Motor neuron (in vitro differentiated cells): ENCODE data around the gene PODN. TPM values are rescaled to one million over a fixed set of nuclear protein-coding genes. Genes with fewer than 3 reads are reported as not detected.

Experiments used
- ATAC-seq, 8 experiments: fragments of 200-7000 bp; cut with Tn5 transposase; replicated peaks in 6 of 8; 2 replicates each; pipeline ENCODE4 v1.8.0; 2021; ENCODE audit warnings: mild to moderate bottlenecking in 8 of 8, moderate library complexity in 8 of 8
- H3K27ac ChIP-seq, 2 donors: fragments of 250-450 bp; sonication (Bioruptor Pico); 2 replicates each; pipeline ENCODE4 v1.9.0; 2021; ENCODE audit warnings: antibody characterized with exemption in 2 of 2, mild to moderate bottlenecking in 2 of 2, moderate library complexity in 1 of 2
- H3K4me1 ChIP-seq, 2 donors: fragments of 250-450 bp; sonication (Bioruptor Pico); replicated peaks in 1 of 2; 2 replicates each; pipeline ENCODE4 v1.6.1; 2021; ENCODE audit warnings: antibody characterized with exemption in 2 of 2, mild to moderate bottlenecking in 2 of 2, moderate library complexity in 1 of 2
- H3K4me3 ChIP-seq, 5 donors: fragments of 250-450 bp; sonication (Bioruptor Pico); 2 replicates each; pipeline ENCODE4 v1.9.0; 2021; ENCODE audit warnings: antibody characterized with exemption in 5 of 5, mild to moderate bottlenecking in 5 of 5, moderate library complexity in 4 of 5
- WGBS, 10 experiments: fragments of 450-650 bp; shearing (Covaris generic); methylation state at CpG; one replicate each; pipeline ENCODE4 v1.0.0; 2022; 5-methylcytosine and 5-hydroxymethylcytosine counted together
- in situ Hi-C, 9 experiments: fragments of 400-800 bp; cut with MboI; loops; one replicate each; pipeline ENCODE4 v1.15.0; 2021; ENCODE audit warnings: low sequenced_read_pairs in 9 of 9, low pct_unique_long_range_greater_than_20kb in 2 of 9; ENCODE audit not compliant: unreplicated experiment in 9 of 9
- total RNA-seq, 8 experiments: library from RNA; unstranded; fragments of 300-600 nt; gene quantifications; 2 replicates each; pipeline versions ENCODE4 v1.2.3 to v1.2.4, GENCODE V29; 2022

Gene PODN
- total RNA-seq, 8 experiments from 2014 or later = 0.05 to 37.9 (median 1.2) TPM

DNA sequence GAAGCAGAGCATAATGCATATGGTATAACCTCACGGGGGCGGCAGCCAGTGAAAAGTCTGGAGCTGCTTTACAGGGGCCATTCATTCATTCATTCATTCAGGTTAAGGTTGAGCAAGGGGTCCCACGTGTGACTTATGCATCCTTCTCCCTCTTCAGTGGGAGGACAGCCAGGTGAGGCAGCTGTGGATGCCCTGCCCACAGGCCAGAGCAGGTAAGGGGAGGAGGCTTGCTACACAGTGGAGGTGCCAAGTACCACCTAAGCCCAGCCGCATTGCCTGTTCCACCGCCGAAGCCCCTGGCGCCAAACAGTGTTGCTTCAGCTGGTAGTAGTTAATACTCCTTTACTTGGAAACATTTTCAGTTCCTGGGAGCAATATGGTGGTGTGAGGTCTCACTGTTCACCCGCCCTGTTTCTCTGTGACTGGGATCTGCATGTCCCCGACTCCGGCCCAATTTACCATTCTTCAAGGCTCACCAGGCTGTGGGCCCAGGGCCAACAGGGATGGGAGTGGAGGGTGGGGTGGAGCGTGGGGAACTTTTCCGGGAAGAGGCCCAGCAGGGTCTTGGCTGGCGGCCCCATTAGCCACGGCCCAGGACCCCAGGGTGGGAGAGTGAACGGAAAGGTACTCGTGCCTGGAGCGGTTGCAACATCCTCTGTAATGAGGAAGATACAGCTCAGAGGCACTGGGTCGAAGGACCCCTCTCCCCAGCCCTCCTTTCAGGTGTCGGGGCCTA lies 722 bp upstream of the PODN start:
- ATAC-seq = peak in 5 of 8 experiments; percentile 22 to 54 (median 46)
- WGBS, 10 experiments = 19 to 87% (median 60%) methylated on average over 4 to 11 of the region's 19 CpGs; no CpG with 5 or more reads in 5 of the 10 experiments
- H3K27ac ChIP-seq = no peak overlapping the region
- in situ Hi-C loops = loop anchor here in 1 of 9 experiments (25.0 kb wide), 1 partner anchor 126 kb away; the partner anchor contains the start of gene CPT2
- H3K4me3 ChIP-seq = peak overlapping the region; percentile 25 to 37 (median 34)
- peaks cover 0 to 9% of the 10 kb centered on the region in 2 donors for H3K4me1 ChIP-seq

DNA sequence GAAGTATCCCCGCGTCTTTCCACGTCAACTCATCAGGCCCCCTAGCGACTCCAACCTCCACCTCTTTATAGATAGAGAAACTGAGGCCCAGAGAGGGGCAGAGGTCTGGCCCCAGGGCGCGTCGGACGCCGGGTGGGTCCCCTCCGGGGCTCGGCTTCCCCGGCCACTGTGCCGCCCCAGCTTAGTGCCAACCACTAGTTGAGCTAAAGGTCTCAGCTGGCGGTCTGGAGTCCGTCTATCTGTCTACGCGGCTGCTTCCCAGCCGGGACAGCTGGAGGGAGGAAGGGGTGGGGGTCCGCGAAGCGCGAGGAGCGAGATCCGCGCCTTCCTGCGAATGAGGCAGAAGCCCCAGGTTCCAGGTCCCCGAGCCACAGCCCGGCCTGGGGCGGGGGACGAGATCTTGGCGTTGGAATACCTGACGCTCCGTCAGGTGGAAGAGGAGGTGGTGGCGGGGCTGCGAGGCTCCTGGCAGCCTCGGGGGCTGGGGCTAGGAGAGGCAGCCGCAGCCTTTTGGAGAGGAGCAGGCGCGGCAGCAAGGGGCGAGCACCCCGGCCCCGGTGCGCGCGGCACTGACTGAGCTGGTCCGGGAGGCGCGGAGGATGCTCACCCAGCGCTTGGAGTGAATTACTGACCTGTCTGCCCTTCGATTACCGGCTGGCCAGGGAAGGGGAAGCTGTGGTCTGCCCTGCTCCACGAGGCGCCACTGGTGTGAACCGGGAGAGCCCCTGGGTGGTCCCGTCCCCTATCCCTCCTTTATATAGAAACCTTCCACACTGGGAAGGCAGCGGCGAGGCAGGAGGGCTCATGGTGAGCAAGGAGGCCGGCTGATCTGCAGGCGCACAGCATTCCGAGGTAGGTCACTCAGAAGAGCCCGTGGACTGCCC lies 937 bp downstream of the PODN start:
- WGBS, 10 experiments = 7 to 71% (median 40%) methylated on average over 3 to 32 of the region's 61 CpGs; no CpG with 5 or more reads in 4 of the 10 experiments
- peak in 7 of 8 experiments; percentile 3 to 16 (median 8) for ATAC-seq
- Histone ChIP-seq H3K27ac (no peak overlapping the region), H3K4me1 (peaks cover 0 to 9% of the 10 kb centered on the region in 2 donors), H3K4me3 (peak overlapping the region in 4 of 5 donors; percentile 28 to 37 (median 36))
- in situ Hi-C loops = loop anchor here in 1 of 9 experiments (25.0 kb wide), 1 partner anchor 124 kb away; the partner anchor contains the start of gene CPT2

DNA sequence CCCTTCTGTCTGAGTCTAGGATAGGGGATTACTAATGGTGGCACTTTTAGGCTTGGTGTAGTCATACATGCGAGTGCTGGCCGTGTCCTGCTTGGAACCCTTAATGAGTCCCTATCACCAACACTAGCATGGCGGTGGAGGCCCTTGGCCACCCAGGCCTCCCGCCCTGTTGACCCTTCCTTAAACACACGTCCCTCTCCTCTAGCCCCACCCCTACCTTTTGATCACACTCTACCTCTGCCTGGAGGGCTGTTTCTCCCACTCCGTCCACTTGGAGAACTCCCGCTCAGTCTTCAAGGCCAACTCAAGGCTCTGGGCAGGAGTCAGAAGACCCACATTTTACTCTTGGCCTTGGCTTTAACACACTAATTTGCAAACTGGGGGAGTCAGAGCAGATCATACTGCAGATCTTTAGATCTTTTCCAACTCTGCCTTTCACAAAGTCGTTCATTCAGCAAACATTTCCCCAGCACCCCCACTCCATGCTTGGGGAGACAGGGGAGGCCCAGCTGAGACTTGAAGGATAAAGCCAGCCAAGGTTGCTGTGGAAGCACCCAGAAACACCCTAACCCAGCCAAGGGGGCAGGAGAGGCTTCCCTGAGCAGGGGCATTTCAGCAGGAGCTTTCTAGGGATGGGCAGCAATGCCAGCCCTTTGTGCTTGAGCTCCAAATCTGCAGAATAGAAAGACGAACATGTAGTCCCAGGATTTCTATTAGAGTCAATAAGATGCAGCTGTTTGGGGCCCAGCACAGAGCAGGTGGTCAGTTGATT lies 1.9 kb downstream of the PODN start:
- H3K27ac ChIP-seq = no peak overlapping the region
- peaks cover 0 to 9% of the 10 kb centered on the region in 2 donors for H3K4me1 ChIP-seq
- ATAC-seq = no peak
- H3K4me3 ChIP-seq = no peak overlapping the region
- WGBS, 10 experiments = 40 to 100% (median 73%) methylated on average over 1 to 9 of the region's 9 CpGs; no CpG with 5 or more reads in 1 of the 10 experiments
- in situ Hi-C loops = loop anchor here in 1 of 9 experiments (25.0 kb wide), 1 partner anchor 123 kb away; the partner anchor contains the start of gene CPT2

DNA sequence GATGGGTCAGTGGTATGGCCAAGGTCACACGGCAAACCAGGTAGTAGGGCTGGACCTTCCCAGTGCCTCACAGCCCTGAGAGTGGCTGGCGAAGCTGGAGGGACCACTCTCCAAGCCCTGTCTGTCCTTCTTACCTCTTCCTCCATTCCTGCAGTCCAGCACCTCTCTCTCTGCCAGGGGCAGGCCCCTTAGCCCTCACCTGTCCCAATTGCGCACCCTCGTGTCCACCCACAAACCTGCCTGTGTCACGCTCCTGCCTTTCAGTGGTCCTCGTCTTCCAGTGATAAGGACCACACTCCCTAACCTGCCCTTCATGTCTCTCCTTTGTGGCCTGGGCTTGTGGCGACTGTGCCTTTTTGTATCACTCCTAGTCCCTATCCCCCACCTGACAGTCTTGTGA lies 3.4 kb downstream of the PODN start:
- in situ Hi-C loops = loop anchor here in 1 of 9 experiments (25.0 kb wide), 1 partner anchor 122 kb away; the partner anchor contains the start of gene CPT2
- Histone ChIP-seq H3K4me3 (no peak overlapping the region), H3K4me1 (peaks cover 0 to 9% of the 10 kb centered on the region in 2 donors), H3K27ac (no peak overlapping the region)
- ATAC-seq = peak in 1 of 8 experiments; percentile 3
- WGBS, 10 experiments = 60 to 89% (median 84%) methylated on average over 1 to 7 of the region's 7 CpGs; no CpG with 5 or more reads in 4 of the 10 experiments

DNA sequence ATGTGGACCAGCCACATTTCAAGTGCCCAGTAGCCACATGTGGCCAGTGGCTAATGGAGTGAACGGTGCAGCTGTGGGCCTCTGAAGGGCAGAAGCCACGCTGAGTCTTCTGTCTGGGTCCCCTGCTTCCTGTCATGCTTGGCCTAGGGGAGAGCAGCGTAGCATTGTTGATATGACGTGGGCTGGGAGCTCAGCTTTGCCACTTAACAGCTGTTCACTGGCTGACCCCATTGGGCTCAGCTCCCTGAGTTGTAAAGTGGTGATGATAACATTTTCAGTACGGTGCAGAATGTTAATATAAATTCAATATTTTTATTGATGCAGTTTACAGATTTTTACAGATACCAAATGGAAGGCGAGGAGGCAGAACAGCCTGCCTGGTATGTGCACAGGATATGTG lies 4.5 kb downstream of the PODN start:
- in situ Hi-C loops = loop anchor here in 1 of 9 experiments (25.0 kb wide), 1 partner anchor 121 kb away; the partner anchor contains the start of gene CPT2
- Histone ChIP-seq H3K4me1 (peaks cover 0 to 7% of the 10 kb centered on the region in 2 donors), H3K27ac (no peak overlapping the region), H3K4me3 (no peak overlapping the region)
- 60 to 100% (median 86%) methylated on average over 1 to 5 of the region's 6 CpGs; no CpG with 5 or more reads in 2 of the 10 experiments for WGBS, 10 experiments
- ATAC-seq = no peak

DNA sequence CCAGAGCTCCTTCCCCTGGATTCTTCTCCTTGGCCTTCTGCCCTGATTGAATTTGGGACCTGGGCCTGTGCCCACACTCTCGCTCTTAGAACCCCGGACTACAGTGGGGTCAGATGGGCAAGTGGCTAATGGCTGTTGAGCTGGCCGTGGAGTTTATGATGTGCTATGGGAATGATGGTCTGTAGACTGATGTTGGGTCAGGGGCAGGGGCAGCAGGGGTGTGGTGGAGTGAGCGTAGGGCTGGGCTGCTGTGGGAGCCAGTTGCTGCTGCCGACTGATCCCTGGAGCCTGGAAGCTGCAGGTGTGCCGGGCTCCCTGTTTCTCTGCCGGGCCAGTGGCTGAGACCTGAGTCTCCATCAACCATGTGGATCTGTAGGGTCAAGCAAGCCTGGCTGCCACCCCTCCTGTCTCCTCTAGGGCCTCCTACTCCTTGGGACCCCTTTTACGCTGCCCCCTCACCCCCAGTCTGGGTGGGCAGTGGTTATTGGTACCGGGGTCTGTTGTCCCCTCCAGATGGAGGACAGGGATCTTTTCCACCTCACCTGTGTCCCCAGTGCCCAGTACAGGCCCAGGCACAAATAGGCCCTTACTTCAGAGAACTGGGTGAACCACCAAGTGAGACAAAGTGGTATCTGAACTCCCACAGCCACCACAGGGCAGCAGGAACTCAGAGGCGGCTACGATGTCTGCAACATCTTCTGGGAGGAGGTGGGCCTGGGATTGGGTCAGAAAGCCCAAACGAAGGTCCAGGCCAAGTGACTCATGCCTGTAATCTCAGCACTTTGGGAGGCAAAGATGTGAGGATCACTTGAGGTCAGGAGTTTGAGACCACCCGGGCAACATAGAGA lies 5.1 kb downstream of the PODN start:
- no peak for ATAC-seq
- in situ Hi-C loops = loop anchor here in 1 of 9 experiments (25.0 kb wide), 1 partner anchor 120 kb away; the partner anchor contains the start of gene CPT2
- Histone ChIP-seq H3K4me1 (peaks cover 0 to 5% of the 10 kb centered on the region in 2 donors), H3K4me3 (no peak overlapping the region), H3K27ac (no peak overlapping the region)
- WGBS, 10 experiments = 50 to 100% (median 80%) methylated on average over 1 to 6 of the region's 13 CpGs; no CpG with 5 or more reads in 5 of the 10 experiments

DNA sequence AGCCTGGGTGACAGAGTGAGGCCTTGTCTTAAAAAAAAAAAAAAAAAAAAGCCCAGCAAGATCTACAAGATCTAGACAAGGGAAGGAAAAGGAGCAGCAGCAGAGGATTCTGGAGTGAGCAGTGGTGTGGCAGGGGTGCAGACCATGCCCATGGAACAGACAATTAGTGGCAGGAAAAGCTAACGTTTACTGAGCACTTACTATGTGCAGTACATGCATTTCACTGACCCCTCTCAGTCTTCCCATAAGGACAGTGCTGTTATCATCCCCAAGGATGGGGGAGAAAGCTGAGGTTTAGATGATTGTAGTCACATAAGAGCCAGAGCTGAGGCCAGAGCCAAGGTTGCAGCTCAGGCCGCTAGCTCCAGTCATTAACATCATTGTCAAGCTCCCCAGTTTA lies 5.9 kb downstream of the PODN start:
- ATAC-seq = no peak
- WGBS, 10 experiments = 67 to 94% (median 88%) methylated on average over 1 to 2 of the region's 2 CpGs; no CpG with 5 or more reads in 5 of the 10 experiments
- in situ Hi-C loops = loop anchor here in 1 of 9 experiments (25.0 kb wide), 1 partner anchor 119 kb away; the partner anchor contains the start of gene CPT2

DNA sequence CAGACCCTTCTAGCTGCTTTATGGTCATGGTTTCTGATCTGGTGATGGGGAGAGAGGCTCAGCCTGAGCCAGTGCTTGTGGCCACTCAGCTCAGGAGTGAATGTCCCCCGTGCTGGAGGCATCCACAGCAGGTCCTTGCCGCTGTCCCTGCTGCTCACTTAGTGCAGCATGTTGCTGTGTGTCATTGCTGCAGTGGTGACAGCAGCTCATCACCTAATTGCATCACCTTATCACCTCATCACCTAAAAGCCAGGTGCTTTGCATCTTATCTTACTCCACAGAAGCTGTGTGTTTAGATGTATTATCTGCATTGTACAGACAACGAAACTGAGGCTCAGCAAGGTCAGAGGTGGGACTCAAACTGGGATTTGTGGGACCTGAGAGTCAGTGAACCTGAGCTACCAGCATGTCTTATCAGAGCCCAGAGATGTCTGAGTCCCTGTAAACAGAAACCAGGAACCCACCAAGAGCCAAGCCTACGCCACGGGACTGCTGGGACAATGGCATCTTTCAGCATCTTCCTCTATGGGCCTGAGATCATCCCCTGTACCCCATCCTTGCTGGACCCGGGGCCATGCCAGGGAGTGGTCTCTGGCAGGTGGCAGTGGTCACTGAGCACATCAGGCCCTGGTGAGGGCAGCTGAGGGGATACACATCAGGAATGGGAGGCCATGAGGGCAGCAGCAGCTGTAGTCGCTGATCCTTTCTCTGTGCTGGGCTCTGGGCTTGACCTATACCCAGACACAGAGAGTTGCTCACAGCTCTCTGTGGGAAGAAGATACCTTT lies 6.5 kb downstream of the PODN start:
- H3K4me3 ChIP-seq = no peak overlapping the region
- in situ Hi-C loops = loop anchor here in 1 of 9 experiments (25.0 kb wide), 1 partner anchor 119 kb away; the partner anchor contains the start of gene CPT2
- no peak overlapping the region for H3K27ac ChIP-seq
- peaks cover 0 to under 1% of the 10 kb centered on the region in 2 donors for H3K4me1 ChIP-seq
- ATAC-seq = peak in 2 of 8 experiments; percentile 34 to 45
- WGBS, 10 experiments = 85 to 100% (median 94%) methylated on average over 1 to 6 of the region's 7 CpGs; no CpG with 5 or more reads in 5 of the 10 experiments

More for the DNA sequence above, 5.9 kb downstream of the PODN start:
- Histone ChIP-seq H3K27ac (no peak overlapping the region), H3K4me1 (peaks cover 0 to under 1% of the 10 kb centered on the region in 2 donors), H3K4me3 (no peak overlapping the region)

DNA sequence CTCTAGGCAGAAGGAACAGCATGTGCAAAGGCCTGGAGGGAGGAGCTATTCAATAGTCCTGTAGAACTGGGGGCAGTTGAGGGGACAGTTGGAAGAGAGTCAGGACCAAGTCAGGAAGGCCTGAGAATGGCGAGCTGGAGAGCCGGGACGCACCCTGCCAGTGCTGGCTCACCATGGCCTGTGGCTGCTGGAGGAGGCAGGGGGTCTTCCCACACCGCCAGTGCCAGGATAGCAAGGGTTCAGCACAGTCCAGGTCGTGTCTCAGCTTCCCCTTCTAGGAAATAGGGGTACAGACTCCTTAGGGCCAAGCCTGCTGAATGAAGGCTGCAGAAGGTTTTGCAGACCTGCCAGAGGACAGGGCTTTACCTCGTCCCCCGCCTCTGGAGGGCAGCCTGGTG lies 7.3 kb downstream of the PODN start:
- Histone ChIP-seq H3K4me1 (peaks cover 6 to 7% of the 10 kb centered on the region in 2 donors), H3K4me3 (no peak overlapping the region), H3K27ac (no peak overlapping the region)
- peak in 1 of 8 experiments; percentile 4 for ATAC-seq
- in situ Hi-C loops = loop anchor here in 1 of 9 experiments (25.0 kb wide), 1 partner anchor 118 kb away; the partner anchor contains the start of gene CPT2
- WGBS, 10 experiments = 60 to 100% (median 81%) methylated on average over 1 to 5 of the region's 7 CpGs; no CpG with 5 or more reads in 6 of the 10 experiments

DNA sequence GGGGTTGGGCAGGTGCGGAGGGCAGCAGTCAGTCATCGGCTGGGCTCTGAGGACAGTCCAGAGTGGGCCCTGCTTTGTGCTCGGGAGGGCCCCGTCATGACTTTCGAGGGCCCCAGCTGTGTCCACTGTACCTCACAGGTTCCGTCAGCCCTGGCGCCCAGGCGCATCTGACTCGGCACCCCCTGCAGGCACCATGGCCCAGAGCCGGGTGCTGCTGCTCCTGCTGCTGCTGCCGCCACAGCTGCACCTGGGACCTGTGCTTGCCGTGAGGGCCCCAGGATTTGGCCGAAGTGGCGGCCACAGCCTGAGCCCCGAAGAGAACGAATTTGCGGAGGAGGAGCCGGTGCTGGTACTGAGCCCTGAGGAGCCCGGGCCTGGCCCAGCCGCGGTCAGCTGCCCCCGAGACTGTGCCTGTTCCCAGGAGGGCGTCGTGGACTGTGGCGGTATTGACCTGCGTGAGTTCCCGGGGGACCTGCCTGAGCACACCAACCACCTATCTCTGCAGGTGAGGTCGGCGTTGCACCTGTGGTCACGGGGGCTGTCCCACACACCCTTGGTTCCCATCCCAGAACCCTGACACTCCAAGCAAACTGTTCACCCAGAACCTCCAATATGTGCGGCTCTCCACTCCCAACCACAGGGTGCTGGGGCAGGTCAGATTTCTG lies 7.8 kb downstream of the PODN start:
- Histone ChIP-seq H3K4me3 (no peak overlapping the region), H3K27ac (no peak overlapping the region), H3K4me1 (peaks cover 7 to 8% of the 10 kb centered on the region in 2 donors)
- 60 to 93% (median 90%) methylated on average over 2 to 15 of the region's 31 CpGs; no CpG with 5 or more reads in 4 of the 10 experiments for WGBS, 10 experiments
- in situ Hi-C loops = loop anchor here in 1 of 9 experiments (25.0 kb wide), 1 partner anchor 118 kb away; the partner anchor contains the start of gene CPT2
- ATAC-seq = peak in 1 of 8 experiments; percentile 6
